ENCODE results near the gene KCTD17. TPM values are rescaled to one million over a fixed set of nuclear protein-coding genes. Genes with fewer than 3 reads are reported as not detected.

Gene KCTD17
- total RNA-seq, 6 experiments from 2014 or later: 2.0 to 9.7 (median 4.4) TPM

- DNase-seq: no peak
- Histone ChIP-seq H3K4me1 (no peaks in the 10 kb centered on the region), H3K9me3 (no peaks in the 10 kb centered on the region), H3K4me3 (no peak overlapping the region), H3K27me3 (no peaks in the 10 kb centered on the region), H3K36me3 (peaks cover 0 to 13% (median 0%) of the 10 kb centered on the region in 4 donors), H3K27ac (no peak overlapping the region)
- no peak for ATAC-seq
- intact Hi-C loops (cut with DNase I): no loop called here
- 79% methylated on average over 7 of the region's 11 CpGs for WGBS (ENCODE audit: insufficient coverage, low coverage, low lambda C conversion rate, missing lambda C conversion rate)
- TF ChIP-seq POLR2A (IDR thresholded peaks at IDR 0.05): no peak
- TF ChIP-seq CTCF (IDR thresholded peaks at IDR 0.05): no peak
These were observed 43.6 kb downstream of the KCTD17 start for GRCh38 chr22:37095113-37095512.

- TF ChIP-seq CTCF (IDR thresholded peaks at IDR 0.05) (no peak), POLR2A (IDR thresholded peaks at IDR 0.05) (no peak)
- no peak overlapping the region for H3K27ac ChIP-seq
- no peaks in the 10 kb centered on the region for H3K4me1 ChIP-seq
- intact Hi-C loops (cut with DNase I): no loop called here
- ATAC-seq: no peak
- no peak for DNase-seq
- no peaks in the 10 kb centered on the region for H3K27me3 ChIP-seq
- 56% methylated on average over 6 of the region's 13 CpGs for WGBS (ENCODE audit: insufficient coverage, low coverage, low lambda C conversion rate, missing lambda C conversion rate)
- no peaks in the 10 kb centered on the region for H3K9me3 ChIP-seq
- H3K4me3 ChIP-seq: no peak overlapping the region
- peaks cover 0 to 22% (median 0%) of the 10 kb centered on the region in 4 donors for H3K36me3 ChIP-seq
These were observed 45.8 kb downstream of the KCTD17 start for GRCh38 chr22:37097346-37097745.

GRCh38 chr22:37098976-37099591 lies 47.5 kb downstream of the KCTD17 start:
- no peak for ATAC-seq
- no peaks in the 10 kb centered on the region for H3K4me1 ChIP-seq

GRCh38 chr22:37100589-37101127 lies 49.1 kb downstream of the KCTD17 start:
- peak in 3 of 4 donors; percentile 21 to 33 (median 32) for ATAC-seq
- 50% methylated on average over 7 of the region's 8 CpGs for WGBS (ENCODE audit: insufficient coverage, low coverage, low lambda C conversion rate, missing lambda C conversion rate)
- intact Hi-C loops (cut with DNase I): no loop called here
- no peak overlapping the region for H3K27ac ChIP-seq
- no peak overlapping the region for H3K4me3 ChIP-seq
- no peaks in the 10 kb centered on the region for H3K27me3 ChIP-seq
- H3K9me3 ChIP-seq: no peaks in the 10 kb centered on the region
- no peaks in the 10 kb centered on the region for H3K4me1 ChIP-seq
- TF ChIP-seq CTCF (IDR thresholded peaks at IDR 0.05): no peak
- TF ChIP-seq POLR2A (IDR thresholded peaks at IDR 0.05): no peak
- DNase-seq: no peak
- peaks cover 0 to 26% (median 0%) of the 10 kb centered on the region in 4 donors for H3K36me3 ChIP-seq

More at GRCh38 chr22:37098976-37099591, 47.5 kb downstream of the KCTD17 start:
- H3K27ac ChIP-seq: no peak overlapping the region
- H3K27me3 ChIP-seq: no peaks in the 10 kb centered on the region
- DNase-seq: no peak
- WGBS (ENCODE audit: insufficient coverage, low coverage, low lambda C conversion rate, missing lambda C conversion rate): 71% methylated on average over 3 of the region's 10 CpGs
- peaks cover 0 to 26% (median 0%) of the 10 kb centered on the region in 4 donors for H3K36me3 ChIP-seq
- TF ChIP-seq POLR2A (IDR thresholded peaks at IDR 0.05) (no peak), CTCF (IDR thresholded peaks at IDR 0.05) (peak in 1 of 4 donors; percentile 9)
- no peaks in the 10 kb centered on the region for H3K9me3 ChIP-seq
- no peak overlapping the region for H3K4me3 ChIP-seq
- intact Hi-C loops (cut with DNase I): no loop called here
